IMR-90 (cell line): ENCODE data around the gene MORN5. TPM values are rescaled to one million over a fixed set of nuclear protein-coding genes. Genes with fewer than 3 reads are reported as not detected.
A peak's percentile ranks its signal among the peaks of the same experiment; 100 is the strongest.

Experiments
- ATAC-seq: fragments of 200-7000 bp; cut with Tn5 transposase; 2 replicates; pipeline ENCODE4 v1.9.1; 2020; ENCODE audit warnings: low read depth, mild to moderate bottlenecking, moderate library complexity
- BruUV-seq: library from RNA; stranded (reverse); fragments of 400-500 nt; replicated peaks from 2 replicates; lab custom pipeline; 2021; lab: Mats Ljungman, UMichigan
- CTCF ChIA-PET: fragments of 300-600 bp; formaldehyde crosslinking; extraction: SDS; loops from one replicate; lab custom pipeline; 2021; ENCODE audit warnings: antibody characterized with exemption; lab: Yijun Ruan, JAX
- POLR2A ChIA-PET: fragments of 300-600 bp; sonication (Branson Sonifier 250); formaldehyde crosslinking; loops from one replicate; lab custom pipeline; 2022; ENCODE audit warnings: antibody characterized with exemption; ENCODE audit not compliant: unreplicated experiment; lab: Charles Lee
- DNase-seq: peaks from one replicate; pipeline ENCODE4 v3.0.0; 2013
- H2AFZ ChIP-seq: replicated peaks from 2 replicates; pipeline ENCODE3; 2013; ENCODE audit warnings: low read length, mild to moderate bottlenecking; ENCODE audit not compliant: poor library complexity
- H2AK5ac ChIP-seq: 2 replicates; pipeline ENCODE4 v1.6.1; 2013; ENCODE audit warnings: low read depth, low read length, inconsistent platforms
- H2AK9ac ChIP-seq: replicated peaks from 2 replicates; pipeline ENCODE3; 2013; ENCODE audit warnings: mild to moderate bottlenecking, low read depth, low read length, moderate library complexity; ENCODE audit not compliant: poor library complexity
- H2BK120ac ChIP-seq: 2 replicates; pipeline ENCODE4 v1.6.1; 2013; ENCODE audit warnings: low read depth, low read length, inconsistent platforms
- H2BK15ac ChIP-seq: 3 replicates; pipeline ENCODE4 v1.6.1; 2013; ENCODE audit warnings: low read depth, low read length, inconsistent platforms
- H2BK20ac ChIP-seq: 2 replicates; pipeline ENCODE4 v1.6.1; 2013; ENCODE audit warnings: low read depth, mild to moderate bottlenecking, inconsistent platforms, low read length, moderate library complexity
- H2BK5ac ChIP-seq: 2 replicates; pipeline ENCODE4 v1.6.1; 2013; ENCODE audit warnings: mild to moderate bottlenecking, low read depth, low read length, inconsistent platforms; ENCODE audit not compliant: poor library complexity, severe bottlenecking
- H3K14ac ChIP-seq: replicated peaks from 2 replicates; pipeline ENCODE4 v1.6.1; 2013; ENCODE audit warnings: low read depth, low read length, inconsistent platforms
- H3K18ac ChIP-seq: 2 replicates; pipeline ENCODE4 v1.6.1; 2013; ENCODE audit warnings: low read depth, low read length, control low read depth
- H3K23ac ChIP-seq: 2 replicates; pipeline ENCODE4 v1.6.1; 2013; ENCODE audit warnings: low read depth, low read length, inconsistent platforms
- H3K27ac ChIP-seq: 2 replicates; pipeline ENCODE4 v1.5.1; 2013; ENCODE audit warnings: mild to moderate bottlenecking, control low read depth, low read length; ENCODE audit not compliant: insufficient read depth
- H3K27me3 ChIP-seq: 2 replicates; pipeline ENCODE4 v1.6.1; 2013; ENCODE audit warnings: low read length; ENCODE audit not compliant: control insufficient read depth, insufficient read depth
- H3K36me3 ChIP-seq: 2 replicates; pipeline ENCODE4 v1.6.1; 2013; ENCODE audit warnings: low read length, mixed read lengths; ENCODE audit not compliant: control insufficient read depth, insufficient read depth
- H3K4ac ChIP-seq: 2 replicates; pipeline ENCODE4 v1.6.1; 2013; ENCODE audit warnings: low read depth, low read length, inconsistent platforms
- H3K4me1 ChIP-seq: 2 replicates; pipeline ENCODE4 v1.6.1; 2013; ENCODE audit warnings: low read length, mixed read lengths; ENCODE audit not compliant: control insufficient read depth, insufficient read depth
- H3K4me2 ChIP-seq: 2 replicates; pipeline ENCODE4 v1.6.1; 2013; ENCODE audit warnings: low read depth, mild to moderate bottlenecking, control low read depth, low read length, moderate library complexity
- H3K4me3 ChIP-seq: 2 replicates; pipeline ENCODE4 v1.5.1; 2013; ENCODE audit warnings: low read depth, mild to moderate bottlenecking, control low read depth, low read length, moderate library complexity; ENCODE audit not compliant: insufficient read depth
- H3K56ac ChIP-seq: 2 replicates; pipeline ENCODE4 v1.6.1; 2013; ENCODE audit warnings: low read length, inconsistent platforms; ENCODE audit not compliant: insufficient read depth; ENCODE audit errors: extremely low read depth
- H3K79me1 ChIP-seq, 2 experiments: 2 replicates each; pipeline ENCODE4 v1.6.1; 2013; ENCODE audit warnings: low read length in 2 of 2, inconsistent platforms in 1 of 2, low read depth in 1 of 2
- H3K9ac ChIP-seq: 2 replicates; pipeline ENCODE4 v1.6.1; 2013; ENCODE audit warnings: low read depth, low read length, control low read depth
- H3K9me1 ChIP-seq: 2 replicates; pipeline ENCODE4 v1.6.1; 2013; ENCODE audit warnings: low read length, inconsistent platforms; ENCODE audit not compliant: insufficient read depth
- H3K9me3 ChIP-seq: 2 replicates; pipeline ENCODE4 v1.6.1; 2013; ENCODE audit warnings: low read length; ENCODE audit not compliant: control insufficient read depth, insufficient read depth
- H4K20me1 ChIP-seq: 2 replicates; pipeline ENCODE4 v1.6.1; 2013; ENCODE audit warnings: low read length, inconsistent platforms; ENCODE audit not compliant: insufficient read depth
- H4K5ac ChIP-seq: 2 replicates; pipeline ENCODE4 v1.6.1; 2013; ENCODE audit warnings: mild to moderate bottlenecking, low read depth, low read length, control low read depth
- H4K8ac ChIP-seq, 2 experiments: 2 replicates each; pipeline ENCODE4 v1.6.1; 2013; ENCODE audit warnings: low read depth in 2 of 2, low read length in 2 of 2, control low read depth in 1 of 2, inconsistent platforms in 1 of 2
- H4K91ac ChIP-seq: 2 replicates; pipeline ENCODE4 v1.6.1; 2013; ENCODE audit warnings: low read depth, low read length, inconsistent platforms; ENCODE audit not compliant: insufficient read depth
- BHLHE40 ChIP-seq: fragments of 150-350 bp; IDR thresholded peaks from 2 replicates; pipeline ENCODE4 v1.6.1; 2016; ENCODE audit warnings: mild to moderate bottlenecking, low read depth, low read length
- MAZ ChIP-seq: IDR thresholded peaks from 2 replicates; pipeline ENCODE4 v1.6.1; 2012; ENCODE audit warnings: low read depth, mild to moderate bottlenecking, low read length, improper control_type of control experiment, moderate library complexity, borderline replicate concordance
- POLR2A ChIP-seq: IDR thresholded peaks from 2 replicates; pipeline ENCODE4 v1.6.1; 2012; ENCODE audit warnings: mild to moderate bottlenecking, low read depth, low read length
- WGBS, 2 experiments: methylation state at CpG; one replicate each; pipeline versions ENCODE4 v1.1.5 to v1.1.7; 2013; ENCODE audit warnings: missing lambda C conversion rate in 2 of 2; ENCODE audit not compliant: insufficient read length in 1 of 2; ENCODE audit errors: extremely low coverage in 2 of 2; 5-methylcytosine and 5-hydroxymethylcytosine counted together
- dilution Hi-C: fragments of 300-500 bp; cut with HindIII; formaldehyde crosslinking; loops from one replicate; pipeline ENCODE4 v1.14.3; 2018; ENCODE audit warnings: low sequenced_read_pairs; ENCODE audit not compliant: unreplicated experiment
- in situ Hi-C: fragments of 300-500 bp; cut with MboI; formaldehyde crosslinking; loops from 3 replicates; pipeline ENCODE4 v1.14.3; 2019; ENCODE audit warnings: low sequenced_read_pairs, inconsistent platforms, mixed read lengths
- intact Hi-C: fragments of 100-400 bp; cut with micrococcal nuclease; formaldehyde crosslinking; loops from 2 replicates; pipeline ENCODE4 v1.10.0; 2022
- polyA plus RNA-seq, 3 experiments: library from polyadenylated mRNA; depleted of rRNA; stranded (reverse); fragments of >200 nt; gene quantifications; 2 replicates each; pipeline ENCODE4 v1.2.3, GENCODE V29; 2012; ENCODE audit warnings: low replicate concordance in 1 of 3
- total RNA-seq: library from RNA; depleted of rRNA; stranded (reverse); fragments of >200 nt; gene quantifications from 2 replicates; pipeline ENCODE4 v1.2.3, GENCODE V29; 2012

The MORN5 gene
- total and polyA plus RNA-seq, 2 of the 4 experiments (the other 2 are of a cell fraction) = not detected

DNA sequence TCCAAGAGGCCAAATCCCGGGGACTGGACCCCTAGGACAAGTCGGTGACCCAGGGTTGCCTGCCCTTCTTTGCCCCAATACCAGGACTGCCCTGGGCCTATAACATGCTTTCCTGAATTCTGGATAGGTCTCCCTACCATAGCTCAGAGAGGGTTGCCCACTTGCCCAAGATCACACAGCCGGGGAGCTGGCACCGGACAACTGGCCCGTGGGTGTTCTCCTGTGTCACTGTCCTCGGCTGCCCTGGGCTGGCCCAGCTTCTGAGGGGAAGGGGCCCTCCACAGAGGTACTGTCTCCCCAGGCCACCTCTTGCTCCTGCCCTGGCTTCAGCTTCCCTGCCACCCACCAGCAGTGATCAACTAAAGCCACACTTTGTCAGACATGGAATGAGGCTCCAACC, 37.8 kb upstream of the MORN5 start:
- H4K20me1 ChIP-seq = no peaks in the 10 kb centered on the region
- H3K27ac ChIP-seq = no peak overlapping the region
- no peak overlapping the region for H3K9ac ChIP-seq
- intact Hi-C loops = no loop called here
- in situ Hi-C loops = loop anchor here (5.0 kb wide), 3 partner anchors 230 to 690 kb away; no protein-coding TSS in a partner anchor
- no TSS peak for BruUV-seq
- 90% methylated on average over 2 of the region's 6 CpGs; no CpG with 5 or more reads in 1 of the 2 experiments for WGBS, 2 experiments
- H3K27me3 ChIP-seq = no peaks in the 10 kb centered on the region; the same call in 1 of the 2 replicates
- H4K8ac ChIP-seq = no peak overlapping the region
- ChIA-PET CTCF (interaction anchor here (0.9 to 4.7 kb wide), 4 partner anchors 23 to 229 kb away, joined by 3 to 37 read pairs (median 8); no protein-coding TSS in a partner anchor), POLR2A (no interaction called here)
- peak overlapping the region; percentile 33 for H2AFZ ChIP-seq
- no peak overlapping the region for H3K23ac ChIP-seq
- no peak overlapping the region for H2BK20ac ChIP-seq
- H3K9me3 ChIP-seq = no peaks in the 10 kb centered on the region
- TF ChIP-seq BHLHE40 = no peak
- no peak for TF ChIP-seq POLR2A
- no peak for TF ChIP-seq MAZ
- H2AK9ac ChIP-seq = no peak overlapping the region
- no peaks in the 10 kb centered on the region for H3K79me1 ChIP-seq
- H3K4ac ChIP-seq = no peak overlapping the region
- H2BK5ac ChIP-seq = no peak overlapping the region
- no peak overlapping the region for H3K4me2 ChIP-seq
- dilution Hi-C loops = no loop called here
- no peak overlapping the region for H3K56ac ChIP-seq
- H3K18ac ChIP-seq = no peak overlapping the region
- H3K4me1 ChIP-seq = peaks cover 13% of the 10 kb centered on the region
- DNase-seq (no peak), ATAC-seq (no peak)
- H2BK120ac ChIP-seq = no peak overlapping the region
- H2AK5ac ChIP-seq = peak overlapping the region; percentile 43; the same call in 1 of the 2 replicates
- H3K4me3 ChIP-seq = no peak overlapping the region
- H3K36me3 ChIP-seq = no peaks in the 10 kb centered on the region
- no peak overlapping the region for H2BK15ac ChIP-seq
- H3K14ac ChIP-seq = no peak overlapping the region
- peaks cover 7% of the 10 kb centered on the region for H3K9me1 ChIP-seq
- no peak overlapping the region for H4K91ac ChIP-seq
- no peak overlapping the region for H4K5ac ChIP-seq
